22Rv1 (cell line): Measurements from ENCODE around the gene BPIFB6.

ENCODE experiments used
- H3K27ac ChIP-seq: fragments of 450-650 bp; 2 replicates; pipeline ENCODE4 v1.5.1; 2017
- CTCF ChIP-seq: fragments of 450-650 bp; IDR thresholded peaks from 2 replicates; pipeline ENCODE4 v1.5.1; 2017; ENCODE audit warnings: mild to moderate bottlenecking
- ZFX ChIP-seq: fragments of 450-650 bp; IDR thresholded peaks from 2 replicates; pipeline ENCODE4 v1.6.1; 2017; ENCODE audit warnings: antibody characterized with exemption, borderline replicate concordance

The BPIFB6 gene

GRCh38 chr20:33062825-33063149 lies 31.3 kb downstream of the BPIFB6 start:
- H3K27ac ChIP-seq = no peak overlapping the region
- no peak for TF ChIP-seq CTCF
- TF ChIP-seq ZFX = no peak

- no peak overlapping the region for H3K27ac ChIP-seq
- TF ChIP-seq CTCF (no peak), ZFX (no peak)
Observed at GRCh38 chr20:33063271-33063670, 31.8 kb downstream of the BPIFB6 start.

GRCh38 chr20:33064572-33065287 lies 33.3 kb downstream of the BPIFB6 start:
- no peak overlapping the region for H3K27ac ChIP-seq
- TF ChIP-seq ZFX (no peak), CTCF (no peak)

- no peak for TF ChIP-seq CTCF
- no peak for TF ChIP-seq ZFX
- H3K27ac ChIP-seq = no peak overlapping the region
Observed at GRCh38 chr20:33065785-33066184, 34.3 kb downstream of the BPIFB6 start.

GRCh38 chr20:33067806-33068205 lies 36.4 kb downstream of the BPIFB6 start:
- TF ChIP-seq ZFX (no peak), CTCF (no peak)
- no peak overlapping the region for H3K27ac ChIP-seq

- no peak for TF ChIP-seq ZFX
- TF ChIP-seq CTCF = no peak
- no peak overlapping the region for H3K27ac ChIP-seq
Observed at GRCh38 chr20:33068251-33068939, 36.9 kb downstream of the BPIFB6 start.

GRCh38 chr20:33069673-33070072 lies 38.2 kb downstream of the BPIFB6 start:
- TF ChIP-seq CTCF (no peak), ZFX (no peak)

More at GRCh38 chr20:33069673-33070072, 38.2 kb downstream of the BPIFB6 start:
- no peak overlapping the region for H3K27ac ChIP-seq
